ENCODE measurements around the gene POC1B. TPM values are rescaled to one million over a fixed set of nuclear protein-coding genes. Genes with fewer than 3 reads are reported as not detected.

Gene POC1B
- total and polyA plus RNA-seq, 2 donors (not counting 3 experiments of a cell fraction or from before 2014, with no cell fraction given): 7.1 to 18.2 TPM

GRCh38 chr12:89566615-89567014 lies 40.8 kb upstream of the POC1B start:
- H3K9me3 ChIP-seq (replicated peaks; ENCODE audit: control insufficient read depth, insufficient read depth, low read length): no peaks in the 10 kb centered on the region
- dilution Hi-C loops (cut with MboI; ENCODE audit: extremely low pct_ligation_motif_present, low sequenced_read_pairs) (no loop called here), intact Hi-C loops (cut with micrococcal nuclease) (no loop called here)
- POLR2A ChIA-PET: no interaction called here
- BruUV-seq (replicated peaks): no TSS peak
- DNase-seq (ENCODE audit: low read depth, low spot score) (peak; percentile 18), FAIRE-seq (no peak)
- no peak overlapping the region for H3K4me3 ChIP-seq (replicated peaks in 1 of 3; ENCODE audit: insufficient read depth in 1 of 3, low read depth in 1 of 3, low read length in 3 of 3)
- H3K36me3 ChIP-seq (ENCODE audit: control insufficient read depth in 2 of 2, extremely low read depth in 1 of 2, insufficient read depth in 2 of 2, low read length in 2 of 2): no peaks in the 10 kb centered on the region
- H4K20me1 ChIP-seq (replicated peaks; ENCODE audit: control insufficient read depth, extremely low read depth, insufficient read depth, low read length): no peaks in the 10 kb centered on the region
- no peaks in the 10 kb centered on the region for H3K79me2 ChIP-seq (ENCODE audit: control insufficient read depth, insufficient read depth, low read length)
- H3K4me2 ChIP-seq (ENCODE audit: insufficient read depth, low read length): no peak overlapping the region
- TF ChIP-seq MAX (IDR thresholded peaks at IDR 0.05; ENCODE audit: insufficient read depth, insufficient read length) (no peak), CTCF (IDR thresholded peaks at IDR 0.05; ENCODE audit: extremely low read depth in 1 of 2, insufficient read depth in 1 of 2, low read depth in 1 of 2, low read length in 2 of 2) (no peak), EZH2 (IDR thresholded peaks at IDR 0.05; ENCODE audit: borderline replicate concordance, low read depth, low read length, severe bottlenecking) (no peak), FOS (IDR thresholded peaks at IDR 0.05; ENCODE audit: borderline replicate concordance, insufficient read depth, low read length) (no peak), POLR2A (IDR thresholded peaks at IDR 0.05; ENCODE audit: low read depth, low read length) (no peak), GATA2 (IDR thresholded peaks at IDR 0.05; ENCODE audit: insufficient read depth, insufficient read length, low read depth, low read length) (no peak), MYC (IDR thresholded peaks at IDR 0.05; ENCODE audit: low read depth, low read length) (no peak), POLR2AphosphoS5 (IDR thresholded peaks at IDR 0.05; ENCODE audit: insufficient read depth, low read depth, low read length) (no peak), JUN (IDR thresholded peaks at IDR 0.05; ENCODE audit: borderline replicate concordance, insufficient read depth, insufficient read length, low read depth) (no peak)
- CTCF ChIA-PET: interaction anchor here (0.9 to 1.1 kb wide), 2 partner anchors 15 to 55 kb away, joined by 3 read pairs; no protein-coding TSS in a partner anchor
- H3K4me1 ChIP-seq (ENCODE audit: control insufficient read depth, extremely low read depth, insufficient read depth, low read length): no peaks in the 10 kb centered on the region
- no peak overlapping the region for H3K9ac ChIP-seq (replicated peaks; ENCODE audit: extremely low read depth, insufficient read depth, low read length)
- H3K27me3 ChIP-seq (ENCODE audit: control insufficient read depth in 2 of 2, insufficient read depth in 2 of 2, low read length in 2 of 2): no peaks in the 10 kb centered on the region
- no peaks in the 10 kb centered on the region for H3K9me1 ChIP-seq (replicated peaks; ENCODE audit: control insufficient read depth, extremely low read depth, insufficient read depth, low read length)
- no peak overlapping the region for H3K27ac ChIP-seq (ENCODE audit: insufficient read depth, low read depth, low read length)
- no peak overlapping the region for H2AFZ ChIP-seq (ENCODE audit: low read depth, low read length)

All from endothelial cell of umbilical vein (primary cell).